Tibial nerve (tissue), 4 donors: ENCODE results near the gene FRMPD1.

Experiments
- EP300 ChIP-seq, 2 donors: sonication (generic); formaldehyde crosslinking; IDR thresholded peaks; one replicate each; pipeline ENCODE4 v1.6.1; 2017; ENCODE audit warnings: antibody characterized with exemption in 2 of 2, mild to moderate bottlenecking in 1 of 2
- TF ChIP-seq, protein P1 (sequence below), 5 experiments: fragments of 200-600 bp in 3 of 5; fragments of 450-650 bp in 2 of 5; sonication (generic) in 3 of 5; IDR thresholded peaks; one replicate each; pipeline ENCODE4 v1.5.1; 2016 to 2019; ENCODE audit warnings: antibody characterized with exemption in 5 of 5, mild to moderate bottlenecking in 3 of 5, moderate library complexity in 2 of 5

- TF ChIP-seq, protein P1, sequence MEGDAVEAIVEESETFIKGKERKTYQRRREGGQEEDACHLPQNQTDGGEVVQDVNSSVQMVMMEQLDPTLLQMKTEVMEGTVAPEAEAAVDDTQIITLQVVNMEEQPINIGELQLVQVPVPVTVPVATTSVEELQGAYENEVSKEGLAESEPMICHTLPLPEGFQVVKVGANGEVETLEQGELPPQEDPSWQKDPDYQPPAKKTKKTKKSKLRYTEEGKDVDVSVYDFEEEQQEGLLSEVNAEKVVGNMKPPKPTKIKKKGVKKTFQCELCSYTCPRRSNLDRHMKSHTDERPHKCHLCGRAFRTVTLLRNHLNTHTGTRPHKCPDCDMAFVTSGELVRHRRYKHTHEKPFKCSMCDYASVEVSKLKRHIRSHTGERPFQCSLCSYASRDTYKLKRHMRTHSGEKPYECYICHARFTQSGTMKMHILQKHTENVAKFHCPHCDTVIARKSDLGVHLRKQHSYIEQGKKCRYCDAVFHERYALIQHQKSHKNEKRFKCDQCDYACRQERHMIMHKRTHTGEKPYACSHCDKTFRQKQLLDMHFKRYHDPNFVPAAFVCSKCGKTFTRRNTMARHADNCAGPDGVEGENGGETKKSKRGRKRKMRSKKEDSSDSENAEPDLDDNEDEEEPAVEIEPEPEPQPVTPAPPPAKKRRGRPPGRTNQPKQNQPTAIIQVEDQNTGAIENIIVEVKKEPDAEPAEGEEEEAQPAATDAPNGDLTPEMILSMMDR (IDR thresholded peaks at IDR 0.05): peak in 1 of 5 experiments; percentile 9
- no peak for TF ChIP-seq EP300 (IDR thresholded peaks at IDR 0.05)
Measured at GRCh38 chr9:37650299-37650872, 368 bp upstream of the FRMPD1 start.
